Endothelial cell of umbilical vein (primary cell): Measurements from ENCODE around the gene FOSL2. TPM values are rescaled to one million over a fixed set of nuclear protein-coding genes. Genes with fewer than 3 reads are reported as not detected.

Source experiments
- BruUV-seq: library from RNA; stranded (reverse); fragments of 400-500 nt; replicated peaks from 2 replicates; lab custom pipeline; 2021; lab: Mats Ljungman, UMichigan
- CTCF ChIA-PET: fragments of 300-600, 350-600 bp; sonication (Branson Sonifier 250); formaldehyde crosslinking; loops from one replicate; lab custom pipeline; 2021; ENCODE audit warnings: antibody characterized with exemption, inconsistent platforms; lab: Charles Lee
- POLR2A ChIA-PET: fragments of 300-600, 350-600 bp; sonication (Branson Sonifier 250); formaldehyde crosslinking; loops from one replicate; lab custom pipeline; 2021; ENCODE audit warnings: antibody characterized with exemption, inconsistent platforms; lab: Charles Lee
- DNase-seq: peaks from one replicate; pipeline ENCODE4 v3.0.0-alpha.2; 2011; ENCODE audit warnings: low read depth, low spot score
- FAIRE-seq: peaks from 2 replicates; lab custom pipeline; 2011; peaks lifted over from hg19 to GRCh38; lab: Jason Lieb, UNC
- H2AFZ ChIP-seq: 2 replicates; pipeline ENCODE4 v1.6.0; 2012; ENCODE audit warnings: low read depth, low read length, control low read depth, inconsistent platforms
- H3K27ac ChIP-seq: 2 replicates; pipeline ENCODE4 v1.5.1; 2011; ENCODE audit warnings: low read depth, mild to moderate bottlenecking, control low read depth, low read length, moderate library complexity; ENCODE audit not compliant: insufficient read depth
- H3K27me3 ChIP-seq, 2 experiments: 2 replicates each; pipeline versions ENCODE4 v1.6.0 to v1.6.1; 2011; ENCODE audit warnings: low read length in 2 of 2, mixed read lengths in 1 of 2; ENCODE audit not compliant: control insufficient read depth in 2 of 2, insufficient read depth in 2 of 2
- H3K36me3 ChIP-seq, 2 experiments: 2 replicates in 1 of 2; 3 replicates in 1 of 2; pipeline ENCODE4 v1.5.1; 2011; ENCODE audit warnings: low read length in 2 of 2, mild to moderate bottlenecking in 1 of 2, moderate library complexity in 1 of 2; ENCODE audit not compliant: control insufficient read depth in 2 of 2, insufficient read depth in 2 of 2; ENCODE audit errors: extremely low read depth in 1 of 2
- H3K4me1 ChIP-seq: 3 replicates; pipeline ENCODE4 v1.5.1; 2011; ENCODE audit warnings: mild to moderate bottlenecking, low read length; ENCODE audit not compliant: control insufficient read depth, insufficient read depth; ENCODE audit errors: extremely low read depth
- H3K4me2 ChIP-seq: 2 replicates; pipeline ENCODE4 v1.6.1; 2011; ENCODE audit warnings: low read length, control low read depth, mixed read lengths; ENCODE audit not compliant: insufficient read depth
- H3K4me3 ChIP-seq, 3 experiments: fragments of 200-600 bp in 1 of 3; sonication (generic), shearing (Covaris generic) in 1 of 3; replicated peaks in 1 of 3; 2 replicates each; pipeline ENCODE4 v1.5.1; 2011 to 2016; ENCODE audit warnings: control low read depth in 3 of 3, low read length in 3 of 3, mild to moderate bottlenecking in 2 of 3, inconsistent platforms in 1 of 3, low read depth in 1 of 3, moderate library complexity in 1 of 3; ENCODE audit not compliant: insufficient read depth in 1 of 3
- H3K79me2 ChIP-seq: 2 replicates; pipeline ENCODE4 v1.6.0; 2012; ENCODE audit warnings: low read length, inconsistent platforms; ENCODE audit not compliant: control insufficient read depth, insufficient read depth
- H3K9ac ChIP-seq: replicated peaks from 2 replicates; pipeline ENCODE3; 2011; ENCODE audit warnings: low read length, control low read depth; ENCODE audit not compliant: insufficient read depth; ENCODE audit errors: extremely low read depth
- H3K9me1 ChIP-seq: replicated peaks from 3 replicates; pipeline ENCODE4 v1.6.0; 2011; ENCODE audit warnings: mild to moderate bottlenecking, low read length; ENCODE audit not compliant: control insufficient read depth, insufficient read depth; ENCODE audit errors: extremely low read depth
- H3K9me3 ChIP-seq: replicated peaks from 2 replicates; pipeline ENCODE4 v1.5.1; 2012; ENCODE audit warnings: low read length, inconsistent platforms; ENCODE audit not compliant: control insufficient read depth, insufficient read depth
- H4K20me1 ChIP-seq: replicated peaks from 2 replicates; pipeline ENCODE3; 2011; ENCODE audit warnings: mild to moderate bottlenecking, low read length; ENCODE audit not compliant: control insufficient read depth, insufficient read depth; ENCODE audit errors: extremely low read depth
- EZH2 ChIP-seq: IDR thresholded peaks from 2 replicates; pipeline ENCODE4 v1.6.1; 2012; ENCODE audit warnings: borderline replicate concordance, low read depth, mild to moderate bottlenecking, moderate library complexity, low read length, inconsistent platforms; ENCODE audit not compliant: severe bottlenecking
- FOS ChIP-seq: IDR thresholded peaks from 2 replicates; pipeline ENCODE4 v1.6.1; 2011; ENCODE audit warnings: mild to moderate bottlenecking, low read length, moderate library complexity, borderline replicate concordance; ENCODE audit not compliant: insufficient read depth
- GATA2 ChIP-seq: IDR thresholded peaks from 2 replicates; pipeline ENCODE4 v1.7.0; 2011; ENCODE audit warnings: low read depth, mild to moderate bottlenecking, moderate library complexity, mixed read lengths, low read length; ENCODE audit not compliant: insufficient read length, insufficient read depth
- JUN ChIP-seq: IDR thresholded peaks from 2 replicates; pipeline ENCODE4 v1.6.1; 2011; ENCODE audit warnings: borderline replicate concordance, low read depth; ENCODE audit not compliant: insufficient read length, insufficient read depth
- POLR2A ChIP-seq: IDR thresholded peaks from 2 replicates; pipeline ENCODE4 v1.6.1; 2012; ENCODE audit warnings: low read depth, mild to moderate bottlenecking, control low read depth, low read length
- dilution Hi-C: fragments of 300-500 bp; cut with MboI; formaldehyde crosslinking; loops from one replicate; pipeline ENCODE4 v1.15.0; 2019; ENCODE audit warnings: low sequenced_read_pairs; ENCODE audit not compliant: extremely low pct_ligation_motif_present
- intact Hi-C: fragments of 100-400 bp; cut with micrococcal nuclease; formaldehyde crosslinking; loops from one replicate; pipeline ENCODE4 v1.10.0; 2022
- polyA plus RNA-seq, 4 experiments: library from polyadenylated mRNA; depleted of rRNA in 3 of 4; stranded (reverse) in 3 of 4; unstranded in 1 of 4; fragments of >200 nt; gene quantifications; 2 replicates each; pipeline versions ENCODE4 v1.2.1 to v1.2.3, GENCODE V29; 2011 to 2012; ENCODE audit warnings: missing spikeins in 1 of 4
- total RNA-seq: library from RNA; stranded (reverse); gene quantifications from 2 replicates; pipeline ENCODE4 v1.2.3, GENCODE V29; 2021
- TF ChIP-seq, protein P1 (sequence below): IDR thresholded peaks from 2 replicates; pipeline ENCODE4 v1.6.1; 2011; ENCODE audit not compliant: insufficient read depth, insufficient read length
- TF ChIP-seq, protein P2 (sequence below), 2 donors: IDR thresholded peaks; 1 replicate in 1 of 2; 2 replicates in 1 of 2; pipeline ENCODE4 v1.5.1; 2011; ENCODE audit warnings: low read length in 2 of 2, mild to moderate bottlenecking in 2 of 2, moderate library complexity in 2 of 2, control low read depth in 1 of 2, inconsistent platforms in 1 of 2, low read depth in 1 of 2; ENCODE audit not compliant: insufficient read depth in 1 of 2; ENCODE audit errors: extremely low read depth in 1 of 2

The FOSL2 gene
- total and polyA plus RNA-seq, 2 donors (not counting 3 experiments of a cell fraction or from before 2014, with no cell fraction given): 43.9 to 85.3 TPM

- Histone ChIP-seq H3K27ac (no peak overlapping the region), H3K36me3 (peaks cover 28 to 39% of the 10 kb centered on the region in 2 experiments), H3K9me3 (no peaks in the 10 kb centered on the region), H3K9me1 (no peaks in the 10 kb centered on the region), H2AFZ (no peak overlapping the region), H3K4me3 (no peak overlapping the region), H3K27me3 (no peaks in the 10 kb centered on the region), H3K4me1 (peaks cover 63% of the 10 kb centered on the region), H3K4me2 (no peak overlapping the region), H3K9ac (no peak overlapping the region), H3K79me2 (peaks cover 93% of the 10 kb centered on the region), H4K20me1 (peaks cover 4% of the 10 kb centered on the region)
- no peak for FAIRE-seq
- POLR2A ChIA-PET: interaction anchor here (0.5 to 0.7 kb wide), 3 partner anchors 73 to 1275 kb away, joined by 3 to 5 read pairs (median 4); no protein-coding TSS in a partner anchor
- dilution Hi-C loops (loop anchor here (25.0 kb wide), 1 partner anchor 664 kb away; no protein-coding TSS in a partner anchor), intact Hi-C loops (no loop called here)
- DNase-seq: no peak
- TF ChIP-seq JUN: no peak
- no peak for TF ChIP-seq GATA2
- no peak for TF ChIP-seq EZH2
- TF ChIP-seq, protein P1, sequence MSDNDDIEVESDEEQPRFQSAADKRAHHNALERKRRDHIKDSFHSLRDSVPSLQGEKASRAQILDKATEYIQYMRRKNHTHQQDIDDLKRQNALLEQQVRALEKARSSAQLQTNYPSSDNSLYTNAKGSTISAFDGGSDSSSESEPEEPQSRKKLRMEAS: no peak
- TF ChIP-seq POLR2A: no peak
- CTCF ChIA-PET: interaction anchor here (0.6 to 3.1 kb wide), 6 partner anchors 51 to 718 kb away, joined by 3 to 13 read pairs (median 5); no protein-coding TSS in a partner anchor
- no TSS peak for BruUV-seq
Measured at GRCh38 chr2:28401411-28401810, 8.8 kb downstream of the FOSL2 start.

DNA sequence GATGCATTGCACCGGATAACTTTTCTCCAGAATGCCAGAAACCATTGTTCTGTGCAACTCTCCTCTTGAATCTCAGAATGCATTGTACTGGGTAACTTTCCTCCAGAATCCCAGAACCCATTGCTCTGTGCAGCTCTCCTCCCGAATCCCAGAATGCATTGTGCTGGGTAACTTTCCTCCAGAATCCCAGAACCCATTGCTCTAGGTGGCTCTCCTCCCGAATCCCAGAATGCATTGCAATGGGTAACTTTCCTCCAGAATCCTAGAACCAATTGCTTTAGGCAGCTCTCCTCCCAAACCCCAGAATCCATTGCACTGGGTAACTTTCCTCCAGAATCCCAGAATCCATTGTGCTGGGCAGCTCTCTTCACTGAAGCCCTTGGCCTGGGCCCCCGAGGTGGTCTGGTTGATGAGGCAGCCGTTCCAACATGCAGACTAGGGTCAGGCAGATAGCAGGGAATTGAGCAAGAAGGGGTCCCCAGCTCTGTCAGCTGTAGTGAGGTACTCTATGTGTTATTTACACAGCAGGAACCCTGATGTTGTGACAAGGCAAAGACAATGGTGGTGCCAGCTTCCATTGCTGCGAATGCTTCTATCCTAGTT lies 9.4 kb downstream of the FOSL2 start:
- TF ChIP-seq POLR2A: no peak
- TF ChIP-seq FOS: no peak
- TF ChIP-seq, protein P2, sequence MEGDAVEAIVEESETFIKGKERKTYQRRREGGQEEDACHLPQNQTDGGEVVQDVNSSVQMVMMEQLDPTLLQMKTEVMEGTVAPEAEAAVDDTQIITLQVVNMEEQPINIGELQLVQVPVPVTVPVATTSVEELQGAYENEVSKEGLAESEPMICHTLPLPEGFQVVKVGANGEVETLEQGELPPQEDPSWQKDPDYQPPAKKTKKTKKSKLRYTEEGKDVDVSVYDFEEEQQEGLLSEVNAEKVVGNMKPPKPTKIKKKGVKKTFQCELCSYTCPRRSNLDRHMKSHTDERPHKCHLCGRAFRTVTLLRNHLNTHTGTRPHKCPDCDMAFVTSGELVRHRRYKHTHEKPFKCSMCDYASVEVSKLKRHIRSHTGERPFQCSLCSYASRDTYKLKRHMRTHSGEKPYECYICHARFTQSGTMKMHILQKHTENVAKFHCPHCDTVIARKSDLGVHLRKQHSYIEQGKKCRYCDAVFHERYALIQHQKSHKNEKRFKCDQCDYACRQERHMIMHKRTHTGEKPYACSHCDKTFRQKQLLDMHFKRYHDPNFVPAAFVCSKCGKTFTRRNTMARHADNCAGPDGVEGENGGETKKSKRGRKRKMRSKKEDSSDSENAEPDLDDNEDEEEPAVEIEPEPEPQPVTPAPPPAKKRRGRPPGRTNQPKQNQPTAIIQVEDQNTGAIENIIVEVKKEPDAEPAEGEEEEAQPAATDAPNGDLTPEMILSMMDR (IDR thresholded peaks at IDR 0.05; ENCODE audit: extremely low read depth in 1 of 2, insufficient read depth in 1 of 2, low read depth in 1 of 2, low read length in 2 of 2): no peak
- no peaks in the 10 kb centered on the region for H3K9me1 ChIP-seq
- no peaks in the 10 kb centered on the region for H3K27me3 ChIP-seq
- H3K27ac ChIP-seq: no peak overlapping the region
- H4K20me1 ChIP-seq: peaks cover 4% of the 10 kb centered on the region
- H3K36me3 ChIP-seq: peaks cover 28 to 44% of the 10 kb centered on the region in 2 experiments
- DNase-seq (no peak), FAIRE-seq (no peak)
- dilution Hi-C loops: loop anchor here (25.0 kb wide), 1 partner anchor 665 kb away; no protein-coding TSS in a partner anchor
- ChIA-PET CTCF (interaction anchor here (1.3 to 3.1 kb wide), 5 partner anchors 50 to 719 kb away, joined by 3 to 13 read pairs (median 5); no protein-coding TSS in a partner anchor), POLR2A (interaction anchor here (0.6 to 0.7 kb wide), 2 partner anchors 150 to 1275 kb away, joined by 3 to 4 read pairs; no protein-coding TSS in a partner anchor)
- H3K9me3 ChIP-seq: no peaks in the 10 kb centered on the region
- no peak overlapping the region for H3K9ac ChIP-seq
- peaks cover 69% of the 10 kb centered on the region for H3K4me1 ChIP-seq
- intact Hi-C loops: no loop called here
- no TSS peak for BruUV-seq
- H3K79me2 ChIP-seq: peaks cover 89% of the 10 kb centered on the region
- no peak overlapping the region for H3K4me2 ChIP-seq
- H2AFZ ChIP-seq: no peak overlapping the region
- H3K4me3 ChIP-seq: no peak overlapping the region
